Suprapubic skin (tissue), 4 donors: Measurements from ENCODE around the gene IL27RA.
"Not testable (repeated sequence)": the region's sequence is repeated elsewhere in the genome, so short reads cannot be mapped to it uniquely, and the experiment has no call there.

Experiments used
- EP300 ChIP-seq: sonication (generic); formaldehyde crosslinking; IDR thresholded peaks from one replicate; pipeline ENCODE4 v1.6.1; 2017; ENCODE audit warnings: antibody characterized with exemption
- POLR2A ChIP-seq, 2 donors: fragments of 450-650 bp; IDR thresholded peaks; one replicate each; pipeline ENCODE4 v1.6.1; 2017; ENCODE audit warnings: antibody characterized with exemption in 2 of 2, mild to moderate bottlenecking in 2 of 2, moderate library complexity in 2 of 2
- POLR2AphosphoS5 ChIP-seq, 3 donors: sonication (generic); formaldehyde crosslinking; IDR thresholded peaks; one replicate each; pipeline ENCODE4 v1.6.1; 2017; ENCODE audit warnings: antibody characterized with exemption in 3 of 3
- TF ChIP-seq, protein P1 (sequence below), 2 donors: fragments of 200-600 bp in 1 of 2; fragments of 450-650 bp in 1 of 2; sonication (generic) in 1 of 2; IDR thresholded peaks; one replicate each; pipeline ENCODE4 v1.5.1; 2016 to 2019; ENCODE audit warnings: antibody characterized with exemption in 2 of 2, mild to moderate bottlenecking in 1 of 2, moderate library complexity in 1 of 2

DNA sequence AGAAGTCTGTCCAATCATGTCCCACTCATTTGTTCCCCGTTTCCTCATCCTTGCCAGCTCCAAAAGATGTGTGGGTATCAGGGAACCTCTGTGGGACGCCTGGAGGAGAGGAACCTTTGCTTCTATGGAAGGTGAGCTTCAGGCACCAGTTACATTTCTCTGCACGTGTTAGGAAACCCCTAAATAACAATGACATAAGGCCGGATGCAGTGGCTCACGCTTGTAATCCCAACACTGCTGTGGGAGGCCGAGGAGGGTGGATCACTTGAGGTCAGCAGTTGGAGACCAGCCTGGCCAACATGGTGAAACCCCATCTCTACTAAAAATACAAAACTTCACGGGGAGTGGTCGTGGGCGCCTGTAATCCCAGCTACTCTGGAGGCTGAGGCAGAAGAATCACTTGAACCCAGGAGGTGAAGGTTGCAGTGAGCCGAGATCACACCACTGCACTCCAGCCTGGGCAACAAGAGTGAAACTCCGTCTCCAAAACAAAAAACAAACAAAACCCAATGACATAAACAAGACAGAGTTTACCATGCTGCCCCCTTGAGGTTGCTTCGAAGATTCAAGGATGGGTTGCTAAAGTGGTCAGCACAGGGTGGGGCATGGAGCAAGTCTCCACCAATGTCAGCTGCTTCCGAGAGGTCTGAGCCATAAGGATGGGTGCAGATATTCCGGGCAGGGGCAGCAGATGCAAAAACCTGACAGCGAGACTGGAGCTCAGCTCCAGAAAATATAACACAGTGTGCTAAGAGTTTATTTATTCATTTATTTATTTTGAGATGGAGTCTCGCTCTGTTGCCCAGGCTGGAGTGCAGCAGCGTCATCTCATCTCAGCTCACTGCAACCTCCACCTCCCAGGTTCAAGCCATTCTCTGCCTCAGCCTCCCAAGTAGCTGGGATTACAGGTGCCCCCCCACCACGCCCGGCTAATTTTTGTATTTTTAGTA is 11.4 kb downstream of the IL27RA start:
- TF ChIP-seq, protein P1, sequence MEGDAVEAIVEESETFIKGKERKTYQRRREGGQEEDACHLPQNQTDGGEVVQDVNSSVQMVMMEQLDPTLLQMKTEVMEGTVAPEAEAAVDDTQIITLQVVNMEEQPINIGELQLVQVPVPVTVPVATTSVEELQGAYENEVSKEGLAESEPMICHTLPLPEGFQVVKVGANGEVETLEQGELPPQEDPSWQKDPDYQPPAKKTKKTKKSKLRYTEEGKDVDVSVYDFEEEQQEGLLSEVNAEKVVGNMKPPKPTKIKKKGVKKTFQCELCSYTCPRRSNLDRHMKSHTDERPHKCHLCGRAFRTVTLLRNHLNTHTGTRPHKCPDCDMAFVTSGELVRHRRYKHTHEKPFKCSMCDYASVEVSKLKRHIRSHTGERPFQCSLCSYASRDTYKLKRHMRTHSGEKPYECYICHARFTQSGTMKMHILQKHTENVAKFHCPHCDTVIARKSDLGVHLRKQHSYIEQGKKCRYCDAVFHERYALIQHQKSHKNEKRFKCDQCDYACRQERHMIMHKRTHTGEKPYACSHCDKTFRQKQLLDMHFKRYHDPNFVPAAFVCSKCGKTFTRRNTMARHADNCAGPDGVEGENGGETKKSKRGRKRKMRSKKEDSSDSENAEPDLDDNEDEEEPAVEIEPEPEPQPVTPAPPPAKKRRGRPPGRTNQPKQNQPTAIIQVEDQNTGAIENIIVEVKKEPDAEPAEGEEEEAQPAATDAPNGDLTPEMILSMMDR (IDR thresholded peaks at IDR 0.05), result peak; percentile 9 to 45
- not testable (repeated sequence) for TF ChIP-seq POLR2AphosphoS5 (IDR thresholded peaks at IDR 0.05); POLR2A (IDR thresholded peaks at IDR 0.05); EP300
